OCI-LY3 (cell line): ENCODE measurements around the gene FIBCD1.

ENCODE experiments used
- EZH2phosphoT487 ChIP-seq: fragments of 200-600 bp; shearing (Covaris generic); IDR thresholded peaks from 2 replicates; pipeline ENCODE4 v1.6.1; 2018; ENCODE audit warnings: antibody characterized with exemption, mixed run types, low read depth
- TF ChIP-seq, protein P1 (sequence below): fragments of 200-600, 300-600 bp; sonication (generic); IDR thresholded peaks from 2 replicates; pipeline ENCODE4 v1.5.1; 2014; ENCODE audit warnings: antibody characterized with exemption, low read length, low read depth

DNA sequence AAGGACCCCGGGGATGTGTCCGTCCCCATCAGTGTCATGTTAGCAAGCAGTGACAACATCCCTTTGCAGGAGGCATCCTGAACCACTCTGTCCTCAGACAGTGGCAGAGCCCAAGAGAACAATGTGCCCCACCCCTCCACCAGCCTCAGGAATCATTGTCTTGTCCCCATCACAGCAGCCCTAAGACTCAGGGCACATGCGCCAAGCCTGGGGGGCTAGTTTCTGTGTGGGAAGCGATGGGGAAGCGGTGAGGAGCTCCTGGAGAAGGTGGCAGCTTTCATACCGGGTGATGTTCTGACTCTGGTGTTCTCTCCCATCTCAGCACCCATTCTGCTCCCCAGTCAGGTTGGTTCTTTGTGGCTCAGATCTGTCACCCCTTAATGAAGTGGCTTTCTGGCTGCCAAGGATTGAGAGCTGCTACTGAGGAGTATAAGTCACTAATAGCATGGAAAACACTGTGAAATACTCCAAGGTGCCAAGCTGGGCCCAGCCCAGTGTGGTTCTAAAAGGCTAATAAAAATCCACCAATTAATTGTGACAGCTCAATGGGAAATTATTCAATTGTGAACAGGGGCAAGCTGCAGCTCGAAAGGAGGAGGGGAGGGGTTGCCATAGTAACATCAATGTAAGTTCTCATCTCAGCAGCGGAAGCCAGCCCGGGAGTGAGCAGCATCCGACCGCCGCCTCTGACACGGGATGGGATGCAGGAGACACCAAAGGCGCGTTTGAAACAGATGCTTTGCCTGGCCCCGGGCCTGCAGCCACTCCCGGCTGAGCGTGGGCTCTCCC, 47.2 kb downstream of the FIBCD1 start:
- TF ChIP-seq, protein P1, sequence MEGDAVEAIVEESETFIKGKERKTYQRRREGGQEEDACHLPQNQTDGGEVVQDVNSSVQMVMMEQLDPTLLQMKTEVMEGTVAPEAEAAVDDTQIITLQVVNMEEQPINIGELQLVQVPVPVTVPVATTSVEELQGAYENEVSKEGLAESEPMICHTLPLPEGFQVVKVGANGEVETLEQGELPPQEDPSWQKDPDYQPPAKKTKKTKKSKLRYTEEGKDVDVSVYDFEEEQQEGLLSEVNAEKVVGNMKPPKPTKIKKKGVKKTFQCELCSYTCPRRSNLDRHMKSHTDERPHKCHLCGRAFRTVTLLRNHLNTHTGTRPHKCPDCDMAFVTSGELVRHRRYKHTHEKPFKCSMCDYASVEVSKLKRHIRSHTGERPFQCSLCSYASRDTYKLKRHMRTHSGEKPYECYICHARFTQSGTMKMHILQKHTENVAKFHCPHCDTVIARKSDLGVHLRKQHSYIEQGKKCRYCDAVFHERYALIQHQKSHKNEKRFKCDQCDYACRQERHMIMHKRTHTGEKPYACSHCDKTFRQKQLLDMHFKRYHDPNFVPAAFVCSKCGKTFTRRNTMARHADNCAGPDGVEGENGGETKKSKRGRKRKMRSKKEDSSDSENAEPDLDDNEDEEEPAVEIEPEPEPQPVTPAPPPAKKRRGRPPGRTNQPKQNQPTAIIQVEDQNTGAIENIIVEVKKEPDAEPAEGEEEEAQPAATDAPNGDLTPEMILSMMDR = no peak
- TF ChIP-seq EZH2phosphoT487 = no peak
